DLD1 (cell line): Measurements from ENCODE around the gene FREM2.

Experiments used
- in situ Hi-C: cut with HindIII; loops from 2 replicates; pipeline ENCODE4 v1.10.0; 2017; ENCODE audit warnings: low sequenced_read_pairs

FREM2 gene, protein sequence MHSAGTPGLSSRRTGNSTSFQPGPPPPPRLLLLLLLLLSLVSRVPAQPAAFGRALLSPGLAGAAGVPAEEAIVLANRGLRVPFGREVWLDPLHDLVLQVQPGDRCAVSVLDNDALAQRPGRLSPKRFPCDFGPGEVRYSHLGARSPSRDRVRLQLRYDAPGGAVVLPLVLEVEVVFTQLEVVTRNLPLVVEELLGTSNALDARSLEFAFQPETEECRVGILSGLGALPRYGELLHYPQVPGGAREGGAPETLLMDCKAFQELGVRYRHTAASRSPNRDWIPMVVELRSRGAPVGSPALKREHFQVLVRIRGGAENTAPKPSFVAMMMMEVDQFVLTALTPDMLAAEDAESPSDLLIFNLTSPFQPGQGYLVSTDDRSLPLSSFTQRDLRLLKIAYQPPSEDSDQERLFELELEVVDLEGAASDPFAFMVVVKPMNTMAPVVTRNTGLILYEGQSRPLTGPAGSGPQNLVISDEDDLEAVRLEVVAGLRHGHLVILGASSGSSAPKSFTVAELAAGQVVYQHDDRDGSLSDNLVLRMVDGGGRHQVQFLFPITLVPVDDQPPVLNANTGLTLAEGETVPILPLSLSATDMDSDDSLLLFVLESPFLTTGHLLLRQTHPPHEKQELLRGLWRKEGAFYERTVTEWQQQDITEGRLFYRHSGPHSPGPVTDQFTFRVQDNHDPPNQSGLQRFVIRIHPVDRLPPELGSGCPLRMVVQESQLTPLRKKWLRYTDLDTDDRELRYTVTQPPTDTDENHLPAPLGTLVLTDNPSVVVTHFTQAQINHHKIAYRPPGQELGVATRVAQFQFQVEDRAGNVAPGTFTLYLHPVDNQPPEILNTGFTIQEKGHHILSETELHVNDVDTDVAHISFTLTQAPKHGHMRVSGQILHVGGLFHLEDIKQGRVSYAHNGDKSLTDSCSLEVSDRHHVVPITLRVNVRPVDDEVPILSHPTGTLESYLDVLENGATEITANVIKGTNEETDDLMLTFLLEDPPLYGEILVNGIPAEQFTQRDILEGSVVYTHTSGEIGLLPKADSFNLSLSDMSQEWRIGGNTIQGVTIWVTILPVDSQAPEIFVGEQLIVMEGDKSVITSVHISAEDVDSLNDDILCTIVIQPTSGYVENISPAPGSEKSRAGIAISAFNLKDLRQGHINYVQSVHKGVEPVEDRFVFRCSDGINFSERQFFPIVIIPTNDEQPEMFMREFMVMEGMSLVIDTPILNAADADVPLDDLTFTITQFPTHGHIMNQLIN (N-terminal part only)

DNA sequence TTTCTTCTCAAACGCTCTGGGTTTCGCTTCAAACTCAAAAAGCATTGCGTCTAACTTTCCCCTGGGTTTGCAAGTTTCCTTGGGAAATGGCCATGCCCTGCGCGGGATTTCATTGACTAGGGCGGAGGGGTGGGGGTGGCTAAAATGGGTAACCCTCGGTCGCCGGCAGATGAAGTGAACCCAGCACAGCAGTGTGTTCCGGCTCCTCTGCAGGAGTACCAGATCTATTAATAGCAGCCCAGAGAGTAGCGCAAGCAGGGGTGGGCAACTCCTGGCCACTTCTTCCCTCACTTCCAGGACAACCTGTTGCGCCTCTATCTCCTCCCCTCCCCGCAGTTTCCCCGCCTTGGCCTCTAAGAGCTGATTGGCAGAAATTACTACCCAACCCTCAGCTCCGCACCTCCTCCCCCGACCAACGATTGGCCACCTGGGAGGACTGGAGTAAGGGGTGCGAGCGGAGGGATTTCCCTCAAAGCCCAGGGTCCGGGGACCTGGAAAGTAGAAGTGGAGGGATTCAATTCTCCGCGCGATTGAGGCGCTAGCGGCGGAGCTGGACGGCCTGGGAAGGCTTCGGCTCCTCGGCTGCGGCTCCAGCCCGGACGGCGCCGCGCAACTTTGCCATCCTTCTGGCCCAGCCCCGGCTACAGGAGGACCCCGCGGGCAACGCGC lies at the start of gene FREM2:
FREM2 (plus strand) TSS at position 501 of the 669 bp plus-strand sequence. CDS start 268 bp downstream, outside the sequence.
- in situ Hi-C loops, result no loop called here

DNA sequence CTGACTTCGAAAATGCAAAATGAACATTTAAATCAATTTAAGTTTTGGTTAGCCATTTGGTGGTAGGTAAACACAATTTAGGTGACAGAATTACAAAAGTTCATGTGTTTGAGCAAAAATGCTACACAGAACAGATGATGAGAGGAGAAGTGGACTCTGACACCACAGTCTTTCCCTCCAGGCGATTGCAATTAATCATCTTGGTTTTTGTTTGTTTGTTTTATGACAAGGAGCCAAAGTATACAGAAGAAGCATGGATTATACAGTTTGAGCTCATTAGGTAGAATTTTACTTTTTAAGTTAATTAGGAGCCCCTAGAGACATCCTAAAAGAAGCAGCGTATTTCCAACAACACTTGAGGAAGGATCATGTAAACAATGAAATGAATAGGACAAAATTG lies 49.3 kb upstream of the FREM2 start:
- in situ Hi-C loops, result no loop called here

DNA sequence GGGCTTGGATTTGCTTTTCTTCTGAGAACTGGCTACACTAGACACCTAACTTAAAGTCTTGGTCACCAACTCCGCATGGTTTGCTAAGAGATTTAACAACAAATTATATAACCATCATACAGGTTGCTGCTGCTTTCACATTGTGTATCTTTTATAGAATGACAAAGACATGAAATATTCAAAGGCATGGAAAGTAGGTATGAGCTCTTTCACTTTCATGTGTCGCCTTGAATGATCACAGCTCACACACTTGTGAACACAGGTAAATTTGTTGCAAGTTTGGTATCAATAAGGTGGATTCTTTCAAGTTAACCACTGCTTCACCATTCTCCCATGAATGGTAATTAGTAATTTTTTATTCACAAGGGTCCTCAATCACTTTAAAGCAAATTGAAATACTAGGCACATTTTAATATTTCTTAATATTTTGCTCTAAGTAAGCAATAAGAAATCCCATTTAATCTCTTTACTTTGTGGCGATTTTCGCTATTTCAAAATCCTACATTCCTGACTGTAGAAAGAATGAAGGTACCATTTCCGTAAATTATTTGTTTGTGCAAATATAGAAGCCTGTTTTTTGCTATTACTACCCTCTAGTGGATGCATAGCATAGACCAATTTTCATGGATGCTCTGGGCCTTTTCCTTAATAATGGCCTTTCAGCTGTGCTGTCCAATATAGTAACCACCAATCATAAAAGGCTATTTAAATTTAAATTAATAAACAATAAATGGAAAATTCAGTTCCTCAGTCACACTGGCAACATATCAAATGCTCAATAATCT lies 45.5 kb upstream of the FREM2 start:
- in situ Hi-C loops, result no loop called here

DNA sequence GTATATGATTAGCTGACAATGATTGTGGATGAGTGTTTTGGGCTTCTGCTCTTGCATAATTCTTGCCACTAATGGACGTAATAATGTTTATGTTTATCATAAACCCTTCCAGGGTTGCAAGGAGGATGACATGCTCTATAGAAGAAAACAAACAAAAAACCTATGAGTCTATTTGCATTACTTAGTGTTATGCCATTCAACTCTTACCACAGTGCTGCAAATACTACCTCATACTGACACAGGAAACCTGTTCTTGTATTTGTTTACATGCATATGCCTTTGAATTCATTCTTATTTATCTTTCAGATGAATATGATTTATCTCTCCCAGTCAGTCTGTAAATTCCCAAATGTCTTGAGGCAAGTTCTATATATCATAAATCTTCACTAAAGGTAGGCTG lies 39.6 kb upstream of the FREM2 start:
- in situ Hi-C loops, result no loop called here

DNA sequence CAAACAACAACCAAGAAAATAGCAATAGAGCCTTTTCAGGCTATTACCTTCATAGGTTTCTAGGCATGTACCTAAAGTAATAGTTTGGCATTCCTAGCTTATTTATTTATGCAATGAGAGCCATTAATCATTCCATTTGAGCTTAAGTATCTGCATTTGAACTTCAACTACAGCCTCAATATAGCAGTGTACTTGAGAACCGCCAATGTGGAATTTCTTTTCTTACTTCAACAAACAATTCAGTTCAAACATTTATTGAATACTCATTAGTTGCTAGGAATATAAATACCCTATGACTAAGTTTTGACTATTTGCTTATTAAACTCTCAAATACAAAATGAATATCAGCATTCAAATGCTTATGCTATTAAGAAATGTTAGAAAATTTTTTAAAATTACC lies 38.0 kb upstream of the FREM2 start:
- in situ Hi-C loops, result no loop called here

DNA sequence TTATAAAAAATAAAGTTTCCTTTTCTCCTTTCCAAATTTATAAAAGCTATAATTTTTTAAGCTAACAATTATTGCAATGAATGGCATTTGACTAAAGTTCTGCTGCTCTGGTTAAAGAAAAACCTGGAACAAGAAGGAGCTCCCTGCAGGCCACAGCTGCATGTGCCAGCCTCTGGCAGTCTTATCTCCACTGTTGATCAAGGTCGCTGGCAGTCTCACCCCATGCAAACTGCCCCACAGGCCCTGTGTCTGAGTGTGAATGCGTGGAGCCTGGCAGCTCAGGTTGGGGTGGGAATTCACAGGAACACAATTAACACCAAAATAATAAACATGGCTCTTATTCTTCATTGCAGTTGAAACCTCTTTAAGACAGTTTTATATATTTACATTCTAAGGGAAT lies 30.2 kb upstream of the FREM2 start:
- in situ Hi-C loops, result no loop called here

DNA sequence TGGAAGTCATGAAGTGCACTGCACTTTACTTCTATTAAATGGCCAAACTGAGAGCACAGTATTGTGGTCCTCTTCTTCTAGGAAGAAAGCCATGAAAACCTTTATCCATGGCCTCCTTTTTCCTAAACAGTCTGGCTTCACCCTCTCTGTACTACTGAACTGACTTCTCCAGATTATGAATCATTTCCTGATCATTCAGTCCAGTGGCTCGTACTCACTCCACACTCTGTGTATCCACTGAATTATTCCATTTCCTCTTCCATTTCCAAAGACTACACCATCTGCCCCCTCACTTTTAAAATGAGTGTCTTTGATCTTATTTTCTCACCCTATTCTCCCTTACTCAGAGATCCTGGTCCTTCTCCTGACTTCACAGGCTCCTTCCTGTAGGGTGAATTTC lies 29.7 kb upstream of the FREM2 start:
- in situ Hi-C loops, result no loop called here

DNA sequence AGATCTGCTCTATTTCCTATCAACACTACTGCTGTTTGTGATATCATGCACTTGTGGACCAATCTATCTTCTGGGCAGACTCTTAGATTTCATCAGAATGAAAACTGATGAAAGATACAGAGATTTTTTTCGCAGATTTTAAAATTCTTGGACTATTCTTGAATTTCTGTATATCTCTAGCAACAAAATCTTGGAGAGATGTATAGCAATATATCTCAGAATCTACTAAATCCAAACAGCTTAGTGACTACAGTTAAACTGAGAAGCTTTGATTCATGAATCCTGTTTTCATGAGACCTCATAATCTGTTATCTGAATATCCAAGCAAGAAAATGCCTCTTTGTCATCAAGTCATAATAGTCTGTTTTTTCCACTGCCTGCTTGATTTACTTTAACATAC lies 28.0 kb upstream of the FREM2 start:
- in situ Hi-C loops, result no loop called here

DNA sequence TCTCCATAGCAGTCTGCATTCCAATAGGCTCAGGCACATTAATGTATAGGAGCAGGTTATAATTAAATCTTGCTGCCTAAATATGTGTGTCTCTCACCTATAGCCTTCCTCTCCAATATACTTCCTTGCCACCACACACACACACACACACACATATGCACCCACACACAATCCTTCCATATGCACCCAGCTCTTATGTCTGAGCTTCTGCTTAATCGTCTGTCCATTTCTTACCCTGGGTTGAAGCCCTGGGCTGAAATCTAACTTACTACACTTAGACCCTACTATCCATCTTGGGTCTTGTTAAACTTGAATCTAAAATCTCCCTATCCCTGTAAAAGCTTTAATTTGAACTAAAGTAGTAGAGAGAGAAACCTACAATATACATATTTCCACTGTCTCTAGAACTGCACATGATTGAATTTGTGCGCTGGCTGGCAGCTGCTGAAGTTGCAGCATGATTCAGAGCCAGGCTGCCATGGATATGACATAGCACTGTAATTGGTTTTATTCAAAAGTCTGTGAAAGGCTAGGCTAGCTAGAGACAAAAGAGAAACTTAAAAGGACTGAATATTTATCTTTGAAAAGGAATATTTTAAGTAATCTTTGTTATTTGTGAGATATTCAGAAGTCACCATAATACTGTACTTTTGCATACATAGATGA lies 25.7 kb upstream of the FREM2 start:
- in situ Hi-C loops, result no loop called here

DNA sequence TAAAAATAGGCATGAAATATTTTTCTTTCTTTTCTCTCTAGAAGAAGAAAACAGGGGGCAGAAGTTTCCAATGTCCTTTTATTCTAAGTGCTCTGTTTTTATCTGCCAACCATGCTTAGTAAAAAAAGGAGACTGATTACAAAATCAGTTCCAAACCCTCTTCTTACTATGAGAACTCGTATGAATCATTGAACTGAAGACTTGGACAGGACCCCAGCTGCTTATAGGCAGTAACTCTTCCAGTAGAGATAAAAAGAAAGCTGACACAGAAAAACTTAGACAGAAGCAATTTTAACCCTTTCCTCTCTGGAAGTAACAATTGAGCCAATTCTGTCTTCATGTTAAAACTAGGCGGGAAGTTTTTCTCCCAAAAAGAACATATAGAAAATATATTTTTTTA lies 24.5 kb upstream of the FREM2 start:
- in situ Hi-C loops, result no loop called here

DNA sequence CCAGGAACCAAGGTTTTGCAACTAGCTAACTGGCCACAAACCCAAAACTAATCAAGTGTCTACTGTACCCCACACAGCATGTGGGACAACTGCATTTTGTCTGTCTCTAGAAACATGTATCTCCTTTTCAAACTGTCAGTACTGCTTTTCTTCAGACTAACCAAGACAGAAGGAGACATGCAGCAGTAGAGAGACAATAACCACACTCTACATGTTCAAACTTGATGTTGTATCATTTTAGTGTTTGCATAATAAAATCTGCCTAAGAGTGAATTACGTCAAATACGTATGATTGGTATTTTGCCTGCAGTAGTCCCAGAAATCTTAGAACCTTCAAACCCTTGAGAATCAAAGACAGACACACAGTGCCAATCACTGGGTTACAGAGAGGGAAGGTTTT lies 22.0 kb upstream of the FREM2 start:
- in situ Hi-C loops, result no loop called here

DNA sequence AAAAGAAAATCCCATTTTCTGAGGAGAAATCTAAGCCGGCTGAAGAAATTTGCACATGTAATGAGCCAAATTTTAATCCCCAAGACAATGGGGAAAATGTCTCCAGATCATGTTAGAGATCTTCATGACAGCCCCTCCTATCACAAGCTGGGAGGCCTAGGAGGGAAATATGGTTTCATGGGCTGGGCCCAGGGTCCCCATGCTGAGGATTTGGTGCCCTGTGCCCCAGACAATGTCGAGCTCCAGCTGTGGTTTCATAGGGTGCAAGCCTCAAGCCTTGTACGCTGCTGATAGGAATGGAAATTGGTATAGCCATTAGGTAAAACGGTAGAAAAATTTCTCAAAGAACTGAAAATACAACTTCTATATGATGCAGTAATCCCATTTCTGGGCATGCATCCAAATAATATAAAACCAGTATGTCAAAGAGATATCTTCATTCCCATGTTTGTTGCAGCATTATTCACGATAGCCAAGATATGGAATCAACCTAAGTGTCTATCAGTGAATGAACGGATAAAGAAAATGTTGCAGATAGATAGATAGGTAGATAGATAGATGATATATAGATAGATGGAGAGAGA lies 19.3 kb upstream of the FREM2 start:
- in situ Hi-C loops, result no loop called here

DNA sequence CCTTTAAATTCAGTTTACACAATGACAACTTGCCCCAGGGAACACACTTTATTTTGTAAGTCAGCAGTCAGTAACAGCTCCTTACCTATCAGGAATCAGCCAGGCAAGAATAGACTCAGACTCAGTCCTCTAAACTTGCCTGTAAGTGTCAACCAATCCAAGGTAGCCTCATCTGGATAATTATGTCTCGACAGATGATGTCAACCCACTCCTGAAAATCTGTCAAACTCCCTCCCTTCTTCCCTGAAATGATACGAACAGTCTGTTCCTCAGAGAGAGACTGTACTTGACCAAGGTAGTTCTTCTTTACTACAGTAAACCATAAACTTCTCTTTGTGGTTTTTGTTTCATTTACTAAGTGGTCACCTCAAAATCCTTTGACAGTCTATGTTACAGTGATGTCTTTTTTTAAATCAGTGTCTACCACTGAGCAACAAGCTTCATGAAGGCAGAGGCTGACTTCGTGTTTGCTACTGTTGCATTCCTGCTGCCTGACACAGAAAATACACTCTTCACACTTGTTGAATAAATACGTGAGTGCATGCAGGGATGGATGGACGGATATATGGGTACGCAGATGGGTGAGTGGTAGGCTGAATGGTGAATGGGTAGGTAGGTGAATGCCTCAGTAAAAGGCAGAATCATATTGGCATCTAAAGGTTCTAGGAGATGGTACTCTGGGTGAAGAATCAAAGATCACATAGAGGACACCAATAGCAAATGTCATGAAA lies 17.5 kb upstream of the FREM2 start:
- in situ Hi-C loops, result no loop called here

DNA sequence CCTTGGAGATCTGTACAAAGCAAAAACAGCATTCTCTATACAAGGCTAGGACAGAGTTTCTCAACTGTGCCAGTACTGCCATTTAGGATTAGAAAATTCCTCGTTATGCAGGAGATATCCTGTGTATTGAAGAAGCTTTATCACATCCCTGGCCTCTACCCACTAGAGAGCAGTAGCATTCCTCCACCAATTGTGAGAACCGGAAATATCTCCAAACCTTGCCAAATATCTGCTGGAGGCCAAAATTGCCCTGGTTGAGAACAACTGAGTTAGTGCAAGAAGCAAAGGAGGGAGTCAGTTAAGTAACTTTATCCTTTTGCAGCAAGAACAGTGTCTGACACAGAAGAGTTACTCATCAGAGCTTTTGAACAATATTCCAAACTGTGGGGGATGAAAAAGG lies 16.2 kb upstream of the FREM2 start:
- in situ Hi-C loops, result no loop called here

DNA sequence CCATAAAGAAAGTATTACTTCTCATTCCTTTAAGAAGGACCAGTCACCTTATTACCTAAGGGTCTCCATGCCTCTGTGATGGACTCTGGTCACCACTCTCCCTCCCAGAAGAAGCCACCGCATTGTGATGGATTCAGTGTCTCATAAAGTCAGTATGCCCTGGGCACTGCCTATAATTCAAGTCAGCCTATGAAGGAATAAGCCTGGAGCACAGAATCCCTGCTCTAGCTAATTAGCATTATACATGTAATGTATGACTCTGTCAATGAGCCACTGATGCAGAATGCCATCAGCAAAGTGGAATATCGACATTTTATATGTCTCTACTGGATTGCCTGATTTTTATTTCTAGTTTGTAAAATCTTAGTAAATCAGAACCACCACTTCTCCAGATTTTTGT lies 14.9 kb upstream of the FREM2 start:
- in situ Hi-C loops, result no loop called here

DNA sequence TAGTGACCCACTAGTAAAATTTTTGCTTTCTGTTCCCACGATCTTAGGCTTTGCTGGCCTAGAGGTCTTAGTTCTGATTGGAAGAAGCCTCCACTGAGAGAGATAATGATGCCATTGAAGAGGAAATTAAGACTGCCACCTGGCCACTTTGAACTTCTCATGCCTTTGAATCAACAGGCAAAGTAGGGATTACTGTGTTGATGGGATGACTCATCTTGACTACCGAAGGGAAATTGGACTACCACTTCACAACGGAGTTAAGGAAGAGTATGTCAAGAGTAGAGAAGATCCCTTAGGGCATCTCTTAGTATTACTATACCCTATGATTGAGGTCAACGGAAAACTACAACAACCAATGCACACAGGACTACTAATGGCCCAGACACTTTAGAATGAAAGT lies 12.7 kb upstream of the FREM2 start:
- in situ Hi-C loops, result no loop called here

DNA sequence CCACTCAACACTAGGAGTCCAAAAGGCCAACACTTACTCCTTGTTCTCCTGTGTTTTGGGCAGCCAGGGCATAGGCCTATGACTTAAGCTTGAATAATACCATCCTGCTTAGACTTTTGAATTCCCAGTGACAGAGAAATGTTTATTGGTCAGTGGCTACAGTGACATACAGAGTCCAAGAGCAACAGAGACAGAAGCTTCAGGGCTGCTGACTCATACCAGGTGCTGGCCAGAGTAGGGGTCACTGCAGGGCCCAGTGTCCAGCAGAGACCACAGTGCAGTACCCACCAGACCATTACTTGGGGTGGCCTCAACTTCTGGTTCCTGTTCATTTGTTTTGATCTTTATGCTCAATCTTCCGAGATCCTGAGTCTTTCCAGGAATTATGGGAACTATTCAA lies 6.0 kb upstream of the FREM2 start:
- in situ Hi-C loops, result no loop called here

DNA sequence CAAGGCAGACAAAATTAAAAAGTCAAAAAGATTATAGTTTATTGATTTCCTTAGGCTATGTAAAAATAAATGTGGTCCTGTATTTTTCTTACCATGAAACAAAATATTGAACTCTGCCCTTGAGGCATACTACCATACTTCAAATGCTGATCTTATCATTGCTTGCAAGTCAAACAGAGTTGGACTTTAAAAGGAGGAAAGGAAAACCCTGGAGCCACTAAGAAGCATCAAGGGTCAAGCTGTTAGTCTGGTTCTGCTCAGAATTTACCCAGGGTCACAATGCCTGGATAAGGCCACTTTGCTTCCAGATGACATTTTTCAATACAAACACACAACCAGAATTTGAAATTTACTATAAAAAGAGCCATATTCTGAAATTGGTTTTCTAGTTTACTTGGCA lies 2.2 kb upstream of the FREM2 start:
- in situ Hi-C loops, result no loop called here

DNA sequence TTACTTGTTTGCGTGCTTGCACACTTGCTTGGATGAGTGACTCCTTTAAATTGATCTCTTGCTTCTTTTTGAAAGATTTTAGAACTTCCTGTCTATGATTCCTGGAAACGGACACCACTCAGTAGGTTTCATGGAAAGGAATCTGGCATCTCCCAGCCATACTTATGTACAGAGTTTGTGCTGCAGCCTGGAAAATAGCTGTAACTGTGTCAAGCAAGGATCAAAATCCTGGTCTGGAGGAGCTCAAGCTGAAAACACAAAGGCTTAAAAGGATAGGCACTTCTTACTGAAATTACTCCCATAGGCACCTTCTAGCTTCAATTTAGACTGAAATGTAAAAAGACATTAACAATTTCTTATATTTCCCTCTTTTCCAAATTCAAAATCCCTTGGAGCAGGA lies 1.4 kb upstream of the FREM2 start:
- in situ Hi-C loops, result no loop called here
